Right lobe of liver (tissue), 6 donors: Measurements from ENCODE around the gene MID1. TPM values are rescaled to one million over a fixed set of nuclear protein-coding genes. Genes with fewer than 3 reads are reported as not detected.

ENCODE experiments used
- ATAC-seq, 4 donors: fragments of 200-7000 bp; cut with Tn5 transposase; one replicate each; pipeline ENCODE4 v1.9.1; 2020; ENCODE audit warnings: mild to moderate bottlenecking in 4 of 4, moderate library complexity in 4 of 4
- DNase-seq, 3 donors: peaks; one replicate each; pipeline ENCODE4 v3.0.0-alpha.2; 2020
- H3K27ac ChIP-seq, 3 donors: fragments of 200-600 bp; one replicate each; pipeline ENCODE4 v1.8.0; 2022
- H3K27me3 ChIP-seq, 2 donors: fragments of 200-600 bp; one replicate each; pipeline ENCODE4 v1.8.0; 2022
- H3K36me3 ChIP-seq, 4 donors: fragments of 200-600 bp; sonication (generic) in 1 of 4; one replicate each; pipeline versions ENCODE4 v1.5.1 to v1.8.0; 2017 to 2022; ENCODE audit warnings: control low read depth in 1 of 4
- H3K4me1 ChIP-seq, 4 donors: fragments of 200-600 bp; sonication (generic) in 1 of 4; one replicate each; pipeline versions ENCODE4 v1.5.1 to v1.8.0; 2017 to 2022; ENCODE audit warnings: control low read depth in 1 of 4
- H3K4me3 ChIP-seq, 3 donors: fragments of 200-600 bp; one replicate each; pipeline ENCODE4 v1.8.0; 2022
- H3K9me3 ChIP-seq, 4 donors: fragments of 200-600 bp; sonication (generic) in 1 of 4; one replicate each; pipeline versions ENCODE4 v1.5.1 to v1.8.0; 2017 to 2022; ENCODE audit warnings: control low read depth in 1 of 4
- POLR2A ChIP-seq: fragments of 450-650 bp; IDR thresholded peaks from one replicate; pipeline ENCODE4 v1.6.1; 2017; ENCODE audit warnings: antibody characterized with exemption, mild to moderate bottlenecking
- WGBS: methylation state at CpG from one replicate; pipeline ENCODE4 v1.1.6; 2018; ENCODE audit warnings: low coverage, low lambda C conversion rate; ENCODE audit not compliant: insufficient coverage; ENCODE audit errors: missing lambda C conversion rate; 5-methylcytosine and 5-hydroxymethylcytosine counted together
- intact Hi-C, 2 donors: fragments of 100-400 bp; cut with DNase I; formaldehyde crosslinking; loops; one replicate each; pipeline versions ENCODE4 v1.11.2 to v1.14.1; 2022
- total RNA-seq, 6 experiments: library from RNA; depleted of rRNA in 2 of 6; stranded (reverse); fragments of >200 nt in 2 of 6; fragmentation: NEBNext Ultra II Directional in 3 of 6; extraction: Animal tissue kit (Norgen Biotek cat#: 25700) in 3 of 6; gene quantifications; one replicate each; pipeline versions ENCODE4 v1.1.0 to v1.2.4, GENCODE V29; 2016 to 2023
- TF ChIP-seq, protein P1 (sequence below), 4 donors: fragments of 200-600 bp in 3 of 4; fragments of 450-650 bp in 1 of 4; IDR thresholded peaks; one replicate each; pipeline versions ENCODE4 v1.5.1 to v1.8.0; 2016 to 2022; ENCODE audit warnings: antibody characterized with exemption in 4 of 4, mild to moderate bottlenecking in 2 of 4
- donor health status: DM: no; HTN: yes; CAD: no.
- donor health status: DM: no; HTN: no; CAD: no.
- donor health status: DM: no; HTN: no; CAD: no.
- donor health status: DM: no; HTN: yes; CAD: no.
- donor health status: DM: no; HTN: yes; CAD: no.

MID1 gene
- total RNA-seq, 6 experiments from 2014 or later: 2.2 to 10.0 (median 4.6) TPM

DNA sequence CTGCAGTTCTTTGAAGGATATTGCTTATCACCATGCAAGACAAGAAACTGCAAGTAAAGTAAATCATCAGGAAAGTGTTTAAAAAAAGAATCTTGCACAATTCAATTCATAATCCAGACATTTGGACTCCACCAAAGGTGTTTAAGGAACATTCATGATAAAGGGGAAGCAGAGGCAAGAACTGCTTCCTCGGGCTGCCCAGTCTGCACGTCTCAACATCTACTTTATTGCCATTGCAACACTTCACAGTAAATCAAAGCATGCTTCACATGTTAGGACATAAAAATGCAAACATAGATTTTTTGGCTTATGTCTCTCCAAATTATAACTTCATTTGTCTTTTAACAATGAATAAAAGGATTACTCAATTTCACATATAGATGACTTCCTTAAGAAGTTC is 42.5 kb downstream of the MID1 start:
- WGBS: 34% methylated on average over 2 of the region's 2 CpGs
- peak in 3 of 4 donors; percentile 8 to 46 (median 8) for ATAC-seq

DNA sequence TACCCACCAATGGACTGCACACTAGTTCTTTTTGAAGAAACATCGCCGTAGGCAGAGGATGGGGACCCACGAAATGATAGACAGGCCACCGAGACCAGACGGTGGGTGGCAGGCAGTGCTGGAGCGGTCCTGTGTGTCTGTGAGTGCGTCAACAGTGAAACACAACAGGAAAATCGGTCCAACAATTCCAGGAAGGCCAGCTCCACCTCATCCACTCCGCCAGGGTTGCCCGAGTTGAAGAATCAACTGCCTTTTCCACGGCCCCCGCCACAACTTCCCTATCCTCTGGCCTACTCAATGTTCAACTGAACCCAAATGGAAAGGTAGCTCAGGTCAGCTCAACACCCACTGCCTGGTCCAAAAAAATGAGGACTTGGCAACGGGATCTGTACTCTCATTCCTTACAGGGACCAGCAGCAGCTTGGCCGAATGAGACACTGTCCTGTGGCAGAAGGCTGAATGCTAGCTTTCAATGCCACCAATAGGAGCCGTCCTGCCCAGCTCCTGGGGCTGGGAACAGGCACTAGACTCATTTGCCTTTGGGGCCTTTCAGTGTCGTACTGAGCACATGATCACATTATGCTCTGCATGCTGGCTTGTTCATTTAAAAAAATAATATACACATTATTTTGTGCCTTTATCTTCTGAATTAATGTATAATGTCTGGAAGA is 43.5 kb downstream of the MID1 start:
- H3K4me1 ChIP-seq: peaks cover 0 to 7% (median 0%) of the 10 kb centered on the region in 4 donors
- peak; percentile 34 to 69 (median 52) for ATAC-seq
- intact Hi-C loops: no loop called here
- no peaks in the 10 kb centered on the region for H3K36me3 ChIP-seq
- H3K27ac ChIP-seq: peak overlapping the region in 1 of 3 donors; percentile 10
- WGBS: 58% methylated on average over 10 of the region's 16 CpGs
- DNase-seq: peak in 1 of 3 donors; percentile 35
- no peaks in the 10 kb centered on the region for H3K9me3 ChIP-seq
- TF ChIP-seq, protein P1, sequence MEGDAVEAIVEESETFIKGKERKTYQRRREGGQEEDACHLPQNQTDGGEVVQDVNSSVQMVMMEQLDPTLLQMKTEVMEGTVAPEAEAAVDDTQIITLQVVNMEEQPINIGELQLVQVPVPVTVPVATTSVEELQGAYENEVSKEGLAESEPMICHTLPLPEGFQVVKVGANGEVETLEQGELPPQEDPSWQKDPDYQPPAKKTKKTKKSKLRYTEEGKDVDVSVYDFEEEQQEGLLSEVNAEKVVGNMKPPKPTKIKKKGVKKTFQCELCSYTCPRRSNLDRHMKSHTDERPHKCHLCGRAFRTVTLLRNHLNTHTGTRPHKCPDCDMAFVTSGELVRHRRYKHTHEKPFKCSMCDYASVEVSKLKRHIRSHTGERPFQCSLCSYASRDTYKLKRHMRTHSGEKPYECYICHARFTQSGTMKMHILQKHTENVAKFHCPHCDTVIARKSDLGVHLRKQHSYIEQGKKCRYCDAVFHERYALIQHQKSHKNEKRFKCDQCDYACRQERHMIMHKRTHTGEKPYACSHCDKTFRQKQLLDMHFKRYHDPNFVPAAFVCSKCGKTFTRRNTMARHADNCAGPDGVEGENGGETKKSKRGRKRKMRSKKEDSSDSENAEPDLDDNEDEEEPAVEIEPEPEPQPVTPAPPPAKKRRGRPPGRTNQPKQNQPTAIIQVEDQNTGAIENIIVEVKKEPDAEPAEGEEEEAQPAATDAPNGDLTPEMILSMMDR (IDR thresholded peaks at IDR 0.05): no peak
- TF ChIP-seq POLR2A: no peak
- no peaks in the 10 kb centered on the region for H3K27me3 ChIP-seq
- H3K4me3 ChIP-seq: no peak overlapping the region

More for the DNA sequence above, 42.5 kb downstream of the MID1 start:
- no peak overlapping the region for H3K4me3 ChIP-seq
- no peaks in the 10 kb centered on the region for H3K36me3 ChIP-seq
- H3K4me1 ChIP-seq: peaks cover 0 to 7% (median 0%) of the 10 kb centered on the region in 4 donors
- no peak for DNase-seq
- H3K27ac ChIP-seq: peak overlapping the region in 1 of 3 donors; percentile 41
- TF ChIP-seq, protein P1 (IDR thresholded peaks at IDR 0.05): no peak
- no peak for TF ChIP-seq POLR2A
- intact Hi-C loops: no loop called here
- no peaks in the 10 kb centered on the region for H3K27me3 ChIP-seq
- no peaks in the 10 kb centered on the region for H3K9me3 ChIP-seq

DNA sequence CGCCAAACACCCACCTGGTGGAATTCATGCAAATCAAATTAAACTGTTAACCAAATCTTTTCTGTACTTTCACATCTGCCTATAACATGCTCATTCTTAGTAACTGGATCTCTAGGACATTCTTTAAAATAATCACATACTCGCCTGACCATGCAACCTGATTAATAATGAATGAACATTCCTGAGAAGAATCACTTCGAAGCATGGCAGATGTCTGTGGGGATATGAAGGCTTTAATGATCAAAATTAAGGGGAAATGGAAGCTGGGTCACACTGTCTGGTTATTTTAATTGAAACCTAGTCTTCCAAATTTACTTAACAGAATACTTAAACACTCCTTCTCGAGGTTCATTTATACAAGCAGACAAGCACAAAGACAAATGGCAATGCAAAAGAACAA is 44.2 kb downstream of the MID1 start:
- Histone ChIP-seq H3K4me1 (peaks cover 0 to 7% (median 0%) of the 10 kb centered on the region in 4 donors), H3K27ac (peak overlapping the region in 2 of 3 donors; percentile 1 to 10), H3K27me3 (no peaks in the 10 kb centered on the region), H3K4me3 (peak overlapping the region in 1 of 3 donors; percentile 1), H3K36me3 (no peaks in the 10 kb centered on the region), H3K9me3 (no peaks in the 10 kb centered on the region)
- 38% methylated on average over 4 of the region's 4 CpGs for WGBS
- DNase-seq (no peak), ATAC-seq (no peak)
- TF ChIP-seq POLR2A: no peak
- TF ChIP-seq, protein P1 (IDR thresholded peaks at IDR 0.05): no peak
- intact Hi-C loops: no loop called here

DNA sequence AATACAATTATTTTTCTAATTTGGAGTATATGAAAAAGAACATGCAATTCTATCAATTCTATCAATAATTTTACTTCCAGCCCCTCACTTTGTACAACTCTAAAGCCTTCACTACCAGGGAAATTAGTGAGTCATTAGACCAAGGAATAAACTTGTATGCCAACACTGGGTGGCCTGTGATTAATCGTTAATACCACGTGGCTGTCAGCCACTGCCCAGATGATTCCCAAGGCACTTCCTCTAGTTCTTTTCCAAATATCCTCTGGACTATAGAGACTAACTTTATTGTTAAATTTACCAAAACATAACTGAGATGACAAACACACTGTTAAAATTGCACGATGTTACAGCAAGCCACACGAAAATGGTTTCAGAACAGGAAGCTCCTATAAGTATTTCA is 45.7 kb downstream of the MID1 start:
- intact Hi-C loops: no loop called here
- ATAC-seq: peak; percentile 33 to 65 (median 56)
- no peaks in the 10 kb centered on the region for H3K27me3 ChIP-seq
- 37% methylated on average over 4 of the region's 4 CpGs for WGBS
- peak overlapping the region in 1 of 3 donors; percentile 1 for H3K27ac ChIP-seq
- no peak for DNase-seq
- H3K36me3 ChIP-seq: no peaks in the 10 kb centered on the region
- no peak overlapping the region for H3K4me3 ChIP-seq
- peaks cover 0 to 7% (median 0%) of the 10 kb centered on the region in 4 donors for H3K4me1 ChIP-seq
- H3K9me3 ChIP-seq: no peaks in the 10 kb centered on the region
- TF ChIP-seq POLR2A: no peak
- TF ChIP-seq, protein P1 (IDR thresholded peaks at IDR 0.05): no peak
